Superior temporal gyrus (tissue), 1 donor: Measurements from ENCODE around the gene SHC3.

ENCODE experiments used
- DNase-seq: peaks from one replicate; pipeline ENCODE4 v3.0.0-alpha.2; 2016; ENCODE audit errors: extremely low spot score

Gene SHC3

DNA sequence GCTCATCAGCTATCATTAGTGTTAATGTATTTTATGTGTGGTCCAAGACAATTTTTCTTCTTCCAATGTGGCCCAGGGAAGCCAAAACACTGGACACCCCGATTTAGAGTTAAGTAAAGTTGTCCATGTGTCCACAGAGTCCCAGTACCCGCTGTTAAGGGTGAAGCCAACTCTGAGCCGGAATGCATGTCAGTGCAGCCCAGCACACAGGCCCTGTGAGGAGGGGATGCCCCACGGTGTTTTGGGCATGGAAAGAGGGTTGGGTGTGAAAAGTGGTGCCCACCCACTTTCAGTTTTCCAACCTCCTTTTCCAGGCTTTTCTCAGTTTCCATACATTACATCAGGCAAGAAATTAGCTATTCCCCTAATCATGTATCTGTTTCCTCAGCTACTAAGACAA is 24.4 kb downstream of the SHC3 start:
- DNase-seq: no peak

- DNase-seq: peak; percentile 19
These were observed 25.2 kb downstream of the SHC3 start for GRCh38 chr9:89153232-89154017.

GRCh38 chr9:89149726-89150125 is 28.9 kb downstream of the SHC3 start:
- no peak for DNase-seq

DNA sequence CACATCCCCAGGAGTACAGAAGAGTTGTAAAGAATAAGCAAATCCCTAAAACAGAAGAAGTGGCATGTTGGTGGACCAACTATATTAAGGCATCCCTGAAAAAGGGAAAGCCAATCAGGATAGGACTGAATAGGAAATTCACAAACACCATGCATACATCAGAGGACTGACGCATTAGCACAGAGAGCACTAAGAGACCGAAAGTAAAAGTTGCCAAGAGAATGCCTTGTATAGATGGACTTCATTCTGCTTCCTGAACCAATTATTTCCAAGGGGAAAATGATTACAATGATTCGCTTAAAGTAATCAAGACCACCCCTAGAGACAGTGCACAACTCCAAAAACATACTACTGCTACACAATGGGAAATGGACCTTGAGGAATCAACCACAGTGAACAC is 33.5 kb downstream of the SHC3 start:
- DNase-seq: peak; percentile 50

DNA sequence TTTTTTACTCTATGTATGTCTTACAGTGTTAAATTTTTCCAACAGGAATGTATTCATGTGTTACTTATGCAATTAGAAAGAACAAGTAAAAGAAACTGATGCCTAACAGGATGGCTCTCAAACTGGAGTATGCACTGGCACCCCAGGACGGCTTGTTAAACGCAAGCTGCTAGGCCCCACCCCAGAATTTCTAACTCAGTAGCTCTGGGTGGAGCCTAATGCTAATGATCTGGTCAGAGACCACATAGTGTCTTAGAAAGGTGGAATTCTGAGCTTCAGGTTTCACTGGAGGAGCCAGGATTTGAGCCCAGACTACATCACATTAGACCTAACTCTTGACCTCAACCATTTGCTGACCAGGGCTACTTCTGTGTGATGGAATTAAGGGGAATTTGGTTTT is 34.4 kb downstream of the SHC3 start:
- DNase-seq: no peak

- no peak for DNase-seq
These were observed 35.4 kb downstream of the SHC3 start for GRCh38 chr9:89143266-89143665.

DNA sequence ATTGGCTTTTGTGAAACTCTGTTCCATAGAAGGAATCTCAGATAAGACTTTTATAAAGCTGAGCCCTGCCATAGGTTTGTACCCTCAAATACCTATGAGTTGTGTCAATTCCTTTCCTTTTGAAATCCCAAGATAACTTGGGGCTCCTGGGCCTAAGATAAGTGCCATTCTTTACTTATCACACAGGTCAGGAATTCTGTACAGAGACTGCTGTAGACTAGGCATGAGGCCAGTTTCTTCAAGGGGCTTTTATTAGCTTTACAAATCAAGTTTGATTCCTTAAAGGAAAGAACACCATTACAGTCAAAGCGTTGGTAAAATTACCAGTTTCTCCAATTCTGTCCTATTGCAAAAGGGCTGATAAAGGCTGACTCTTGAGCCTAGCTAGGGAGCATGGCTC is 39.2 kb downstream of the SHC3 start:
- DNase-seq: no peak

GRCh38 chr9:89138463-89139390 is 39.9 kb downstream of the SHC3 start:
- DNase-seq: no peak

DNA sequence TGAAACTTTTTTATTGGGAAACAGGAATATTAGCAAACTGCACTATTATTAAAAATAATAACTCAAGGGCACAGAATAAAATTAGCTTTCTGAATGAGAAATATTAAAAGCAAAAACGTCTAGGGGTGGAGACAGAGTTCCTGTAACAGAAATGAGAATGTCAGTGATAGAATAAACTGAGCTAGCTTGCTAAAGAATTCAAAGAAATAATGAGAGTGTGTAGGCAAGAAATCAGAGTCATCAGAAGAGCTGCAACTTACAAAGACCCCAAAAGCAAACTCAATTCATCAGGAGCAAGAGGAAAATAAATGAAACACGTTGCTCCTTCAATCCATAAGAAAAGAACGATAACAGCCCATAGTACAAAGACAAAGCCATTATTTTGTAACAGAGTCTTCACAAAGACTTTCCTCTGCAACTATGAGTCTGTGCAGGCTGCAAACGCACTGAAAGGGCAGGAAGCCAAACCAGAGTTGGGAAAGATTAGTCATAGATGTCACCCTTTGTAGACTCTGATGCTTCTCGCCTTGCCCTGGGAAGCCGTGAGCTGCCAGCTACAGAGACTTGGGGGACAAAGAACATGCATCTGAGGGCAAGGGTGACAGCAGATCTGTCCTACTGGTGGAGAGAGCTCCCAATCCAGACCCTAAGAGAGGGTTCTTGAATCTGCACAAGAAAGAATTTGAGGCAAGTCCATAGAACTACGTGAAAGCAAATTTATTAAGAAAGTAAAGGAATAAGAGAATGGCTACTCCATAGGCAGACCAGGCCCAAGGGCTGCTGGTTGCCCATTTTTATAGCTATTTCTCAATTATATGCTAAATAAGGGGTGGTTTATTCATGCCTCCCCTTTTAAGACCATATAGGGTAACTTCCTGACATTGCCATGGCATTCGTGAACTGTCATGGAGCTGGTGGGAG is 40.8 kb downstream of the SHC3 start:
- peak; percentile 60 for DNase-seq

DNA sequence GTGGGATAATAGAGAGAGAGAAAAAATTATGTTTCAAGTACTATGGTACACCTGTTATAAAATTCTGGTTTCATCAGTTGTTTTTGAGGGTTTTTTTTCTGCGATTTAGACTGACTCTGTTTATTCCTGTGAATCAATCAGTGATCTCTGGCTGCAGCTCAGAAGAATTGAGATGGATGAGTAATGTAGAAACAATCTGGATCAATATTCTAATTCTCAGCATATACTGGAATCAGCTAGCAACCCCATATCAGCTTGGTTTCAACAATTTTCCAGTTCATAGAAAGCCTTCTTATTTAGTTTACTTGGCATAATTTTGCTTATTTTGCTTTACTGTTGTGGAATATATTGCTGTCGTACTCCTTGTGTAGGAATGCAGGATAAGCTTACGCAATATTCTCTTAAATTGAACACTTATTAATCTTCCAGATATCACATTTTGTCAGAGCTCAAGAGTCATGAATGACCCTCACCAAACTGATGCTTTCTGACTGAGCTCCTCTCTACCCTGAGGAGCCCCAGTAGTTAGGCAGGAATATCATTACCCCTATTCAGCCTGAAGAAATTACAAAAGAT is 42.9 kb downstream of the SHC3 start:
- DNase-seq: no peak

GRCh38 chr9:89134709-89135108 is 43.9 kb downstream of the SHC3 start:
- DNase-seq: no peak

GRCh38 chr9:89122949-89123348 is 55.7 kb downstream of the SHC3 start:
- DNase-seq: no peak

DNA sequence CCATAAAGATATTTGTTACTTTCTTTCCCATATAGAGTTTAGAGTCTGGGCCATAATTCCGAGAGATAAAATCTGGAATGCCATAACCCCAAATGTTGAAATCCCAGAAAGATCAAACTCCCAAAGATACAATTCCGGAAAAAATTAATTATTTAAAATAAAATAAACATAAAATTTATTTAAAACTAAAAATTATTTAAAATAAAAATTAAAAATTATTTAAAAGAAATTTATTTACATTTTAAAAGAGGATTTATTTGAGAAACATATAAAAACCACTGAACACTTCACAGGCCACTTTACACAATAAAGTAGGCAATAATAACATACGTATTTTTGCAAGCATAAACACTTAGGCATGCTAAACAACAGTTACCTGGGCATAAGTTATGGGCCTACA is 57.9 kb downstream of the SHC3 start:
- no peak for DNase-seq

GRCh38 chr9:89116805-89117192 is 61.8 kb downstream of the SHC3 start:
- DNase-seq: no peak

DNA sequence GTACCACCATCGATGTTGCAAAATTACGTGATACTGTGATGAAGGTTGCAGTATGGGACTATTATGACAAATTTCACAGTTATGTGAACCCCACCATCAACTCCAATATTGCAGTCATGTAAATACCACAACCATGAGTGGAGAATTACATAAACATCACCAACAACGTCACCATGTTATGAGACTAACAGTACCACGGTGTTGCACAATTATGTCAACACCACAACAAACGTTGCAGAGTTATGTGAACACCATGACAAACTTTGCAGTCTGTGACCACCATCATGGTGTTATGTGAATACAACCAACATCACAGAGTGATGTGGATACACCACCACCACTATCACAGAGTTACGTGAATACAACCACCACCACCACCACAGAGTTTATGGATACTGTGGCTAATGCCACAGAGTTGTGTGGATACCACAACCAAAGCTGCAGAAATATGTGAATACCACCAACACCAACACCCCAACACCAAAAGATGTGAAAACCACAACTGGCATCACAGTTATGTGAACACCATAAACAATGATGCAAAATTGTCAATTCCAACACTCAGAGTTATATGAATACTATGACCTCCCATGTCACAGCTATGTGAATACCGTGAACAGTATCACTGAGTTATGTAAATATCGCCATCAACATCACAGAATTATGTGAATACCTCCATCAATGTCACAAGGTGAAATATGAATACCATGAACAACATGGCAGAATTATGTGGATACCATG is 62.4 kb downstream of the SHC3 start:
- DNase-seq: no peak

DNA sequence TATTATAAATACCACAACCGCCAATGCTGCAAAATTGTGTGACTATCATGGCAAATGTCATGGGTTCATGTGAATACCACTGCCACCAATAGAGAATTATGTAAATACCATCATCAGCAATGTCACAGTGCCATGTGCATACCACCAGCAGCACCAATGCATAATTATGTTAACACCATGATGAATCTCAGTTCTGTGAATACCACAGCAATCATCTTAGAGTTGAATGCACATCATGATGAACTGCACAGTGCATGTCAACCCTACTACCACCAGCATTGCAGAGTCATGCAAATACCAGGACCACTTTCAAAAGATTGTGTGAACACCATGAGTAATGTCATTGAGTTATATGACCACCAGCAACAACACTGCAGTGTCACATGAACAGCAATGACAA is 63.2 kb downstream of the SHC3 start:
- DNase-seq: no peak

DNA sequence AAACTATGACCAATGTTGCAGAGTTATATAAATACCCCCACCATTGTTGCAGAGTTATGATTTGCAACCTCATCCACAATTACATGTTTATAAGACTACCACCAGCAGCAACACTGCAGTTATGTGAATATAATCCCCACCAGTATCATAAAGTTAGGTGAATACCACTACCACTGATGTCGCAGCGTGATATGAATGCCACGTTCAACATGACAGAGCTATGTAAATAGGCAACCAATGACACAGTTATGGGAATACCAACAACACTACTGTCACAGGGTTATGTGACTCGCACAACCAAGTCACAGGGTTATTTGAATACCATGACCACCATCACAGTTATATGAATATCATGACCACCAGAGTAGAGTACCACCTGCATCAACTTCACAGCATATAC is 63.9 kb downstream of the SHC3 start:
- DNase-seq: no peak

- DNase-seq: no peak
These were observed 64.8 kb downstream of the SHC3 start for GRCh38 chr9:89113851-89114250.

- peak; percentile 54 for DNase-seq
These were observed 66.4 kb downstream of the SHC3 start for GRCh38 chr9:89112243-89112642.

DNA sequence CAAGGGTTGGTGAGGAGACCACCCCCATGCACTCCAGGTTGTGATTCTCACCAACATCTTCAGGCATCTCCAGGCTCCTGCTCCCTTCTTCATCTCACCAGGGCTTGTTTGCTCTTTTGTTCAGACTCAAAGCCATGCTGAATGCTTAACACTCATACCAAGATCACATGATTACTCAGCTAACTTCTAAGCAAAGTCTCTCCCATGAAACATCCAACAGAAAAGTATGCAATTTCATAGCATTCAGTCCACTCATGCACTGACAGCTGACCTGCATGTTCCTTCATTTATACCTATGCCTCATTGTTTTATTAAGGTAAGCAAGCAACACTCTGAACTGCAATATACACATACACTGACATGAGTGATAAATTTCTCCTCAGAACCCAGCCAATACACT is 69.0 kb downstream of the SHC3 start:
- no peak for DNase-seq

- no peak for DNase-seq
These were observed 71.2 kb downstream of the SHC3 start for GRCh38 chr9:89107406-89107805.
